GM18870 (cell line): ENCODE measurements around the gene SLC16A9.

Experiments
- ATAC-seq: cut with Tn5 transposase; IDR thresholded peaks from one replicate; pipeline ENCODE4 v1.9.1; 2021; ENCODE audit warnings: moderate library complexity; ENCODE audit not compliant: unreplicated experiment

SLC16A9 gene

DNA sequence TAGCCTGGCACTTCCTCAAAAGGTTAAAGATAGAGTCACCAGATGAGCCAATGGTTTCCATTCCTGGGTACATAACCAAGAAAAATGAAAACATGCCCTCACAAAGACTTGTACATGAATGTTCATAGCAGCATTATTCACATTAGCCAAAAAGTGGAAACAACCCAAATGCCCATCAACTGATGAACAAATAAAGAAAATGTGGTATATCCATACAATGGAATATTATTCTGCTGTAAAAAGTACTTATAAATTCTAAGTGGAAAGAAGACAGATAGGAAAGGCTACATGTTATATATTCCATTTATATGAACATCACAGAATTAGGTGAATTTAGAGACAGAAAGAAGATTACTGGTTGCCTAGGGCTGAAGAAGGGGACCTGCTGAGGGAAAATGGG is 10.7 kb upstream of the SLC16A9 start:
- no peak for ATAC-seq

DNA sequence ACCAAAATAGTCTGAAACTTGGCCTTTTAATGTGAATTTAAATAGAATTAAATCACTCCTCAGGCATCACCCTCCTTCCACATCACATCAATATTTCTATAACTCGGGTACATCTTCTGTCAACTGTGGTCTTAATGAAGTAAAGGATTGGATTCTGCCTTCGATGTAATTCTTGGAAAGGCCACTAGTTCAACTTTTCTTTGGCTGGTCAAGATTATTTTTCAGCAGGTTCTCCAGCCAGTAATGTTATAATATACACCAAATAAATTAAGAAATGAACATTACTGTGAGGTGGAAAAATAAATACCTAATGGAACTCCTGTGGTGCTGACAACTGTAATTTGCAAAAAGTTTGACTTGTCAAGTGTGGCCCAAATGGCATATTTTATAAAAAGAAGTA is 9.7 kb upstream of the SLC16A9 start:
- no peak for ATAC-seq

DNA sequence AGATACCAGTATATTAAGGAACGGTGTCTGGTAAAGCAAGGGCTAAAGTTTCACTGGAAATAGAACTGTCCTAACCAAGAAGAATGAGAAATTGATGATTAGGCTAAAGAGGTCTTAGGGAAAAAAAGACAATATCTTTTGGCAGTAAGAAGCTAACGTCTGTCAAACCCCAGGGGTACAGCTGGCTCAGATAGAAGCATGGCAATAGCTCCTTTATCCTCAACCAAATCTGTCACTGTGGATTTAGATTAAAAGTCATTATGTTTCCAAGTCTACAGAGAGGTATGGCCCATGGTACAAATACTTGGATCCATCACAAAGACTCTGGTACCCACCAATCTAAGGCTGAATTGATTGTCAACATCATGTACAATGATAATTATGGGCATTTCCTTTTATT is 8.6 kb upstream of the SLC16A9 start:
- no peak for ATAC-seq

DNA sequence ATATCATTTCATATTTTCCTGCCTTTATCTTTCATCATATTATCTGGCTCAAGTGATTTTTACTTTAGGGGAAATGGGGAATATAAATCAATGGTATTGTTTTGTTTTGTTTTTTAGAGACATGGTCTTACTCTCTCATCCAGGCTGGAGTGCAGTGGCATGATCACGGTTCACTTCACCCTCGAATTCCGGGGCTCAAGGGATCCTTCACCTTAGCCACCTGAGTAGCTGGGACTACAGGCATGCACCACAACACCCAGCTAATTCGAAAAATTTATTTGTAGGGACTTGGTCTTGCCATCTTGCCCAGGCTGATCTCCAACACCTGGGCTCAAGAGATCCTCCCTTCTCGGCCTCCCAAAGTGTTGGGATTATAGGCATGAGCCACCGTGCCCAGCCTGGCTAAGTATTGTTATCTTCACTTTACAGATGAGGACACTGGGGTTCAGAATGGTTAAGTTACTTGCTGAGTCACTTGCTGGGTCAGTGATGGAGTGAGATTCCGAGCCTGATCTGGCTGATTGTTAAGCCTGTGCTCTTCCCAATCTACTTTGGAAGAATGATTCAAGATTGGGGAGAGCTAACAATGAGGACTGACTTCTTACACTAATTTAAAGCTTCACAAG is 3.7 kb upstream of the SLC16A9 start:
- no peak for ATAC-seq

- ATAC-seq = no peak
Measured at GRCh38 chr10:59711871-59712494, 2.3 kb upstream of the SLC16A9 start.

GRCh38 chr10:59708816-59709394 is 745 bp downstream of the SLC16A9 start:
- ATAC-seq = no peak

DNA sequence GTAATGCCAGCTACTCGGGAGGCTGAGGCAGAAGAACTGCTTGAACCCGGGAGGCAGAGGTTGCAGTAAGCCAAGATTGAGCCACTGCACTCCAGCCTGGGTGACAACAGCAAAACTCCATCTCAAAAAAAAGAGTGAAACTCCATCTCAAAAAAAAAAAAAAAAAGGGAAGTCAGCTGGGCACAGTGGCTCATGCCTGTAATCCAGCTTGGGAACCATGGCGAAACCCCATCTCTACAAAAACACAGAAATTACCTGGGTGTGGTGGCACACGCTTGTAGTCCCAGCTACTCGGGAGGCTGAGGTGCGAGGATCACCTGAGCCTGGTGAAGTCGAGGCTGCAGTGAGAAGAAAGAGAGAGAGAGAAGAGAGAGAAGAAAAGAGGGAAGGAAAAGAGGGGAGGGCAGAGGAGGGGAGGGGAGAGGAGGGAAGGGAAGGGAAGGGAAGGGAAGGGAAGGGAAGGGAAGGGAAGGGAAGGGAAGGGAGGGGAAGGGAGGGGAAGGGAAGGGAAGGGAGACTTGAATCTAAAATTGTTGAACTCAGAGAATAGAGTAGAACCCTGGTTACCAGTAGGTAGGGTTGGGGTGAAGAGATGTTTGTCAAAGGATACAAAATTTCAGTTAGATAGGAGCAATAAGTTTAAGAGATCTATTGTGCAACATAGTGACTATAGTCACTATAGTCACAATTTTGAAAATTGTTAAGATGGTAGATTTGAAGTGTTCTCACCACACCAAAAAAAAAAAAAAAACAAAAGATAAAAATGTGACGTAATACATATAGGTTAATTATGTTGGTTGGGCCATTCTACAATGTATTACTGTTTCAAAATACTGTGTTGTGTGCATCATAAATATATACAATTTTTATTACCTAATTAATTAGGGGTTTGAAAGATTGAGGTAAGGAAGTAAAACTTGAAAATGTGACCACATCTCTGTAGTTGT is 2.5 kb downstream of the SLC16A9 start:
- no peak for ATAC-seq

- no peak for ATAC-seq
Measured at GRCh38 chr10:59705931-59706330, 3.7 kb downstream of the SLC16A9 start.

DNA sequence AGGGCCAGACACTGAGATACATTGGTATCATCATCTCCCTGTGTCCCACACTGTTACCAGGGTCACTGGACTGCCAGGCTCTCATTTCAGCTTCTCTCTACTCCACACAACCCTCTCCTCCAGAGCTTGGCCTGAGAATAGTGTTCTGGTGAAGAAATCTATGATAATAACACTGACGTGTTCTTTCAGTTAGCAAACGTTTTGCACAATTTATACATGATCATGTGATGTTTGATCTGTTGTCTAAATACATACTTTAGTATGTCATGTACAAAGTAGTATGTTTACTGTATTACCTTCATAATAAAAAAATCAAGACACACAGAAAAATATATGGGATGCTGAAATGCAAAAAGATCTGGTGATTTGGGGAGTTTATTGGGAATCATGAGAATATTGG is 5.0 kb downstream of the SLC16A9 start:
- no peak for ATAC-seq

DNA sequence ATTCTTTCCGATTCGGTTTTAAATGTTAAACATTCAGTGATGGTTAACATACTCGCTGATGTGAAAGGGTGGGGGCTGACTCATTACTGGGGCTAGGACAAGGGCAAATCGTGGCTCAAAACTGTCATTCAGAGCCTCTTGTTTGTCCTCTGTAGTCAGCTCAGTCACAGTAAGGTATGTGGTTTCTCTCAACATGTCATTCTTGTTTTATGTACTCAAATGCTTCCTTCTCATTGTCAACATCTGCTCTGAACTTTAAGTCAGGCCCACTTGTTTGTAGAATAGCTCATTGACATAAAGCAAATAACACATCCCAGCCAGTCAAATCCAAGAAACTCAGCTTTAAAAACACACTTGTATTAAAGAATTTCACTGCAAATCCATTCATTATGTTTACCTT is 7.3 kb downstream of the SLC16A9 start:
- ATAC-seq = no peak

DNA sequence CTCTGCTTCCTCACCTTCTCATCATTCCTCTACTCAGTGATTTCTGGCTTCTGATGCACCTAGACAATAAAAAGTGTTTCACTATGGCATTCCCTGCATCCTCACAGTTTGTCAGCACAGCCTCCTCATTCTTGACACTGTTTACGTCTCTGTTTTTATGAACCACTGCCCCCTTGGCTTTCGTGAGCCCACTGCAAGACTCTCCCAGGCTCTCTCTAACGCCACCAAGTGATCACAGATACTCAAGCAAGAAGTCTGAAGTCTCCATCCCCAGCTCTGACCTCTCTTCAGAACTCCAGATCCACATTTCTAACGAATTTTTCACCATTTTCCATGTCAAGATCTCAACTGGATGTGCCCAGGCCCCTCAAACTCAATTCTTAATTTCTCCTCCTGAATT is 8.9 kb downstream of the SLC16A9 start:
- no peak for ATAC-seq

GRCh38 chr10:59698326-59698725 is 11.3 kb downstream of the SLC16A9 start:
- ATAC-seq = no peak

- ATAC-seq = no peak
Measured at GRCh38 chr10:59695637-59696036, 14.0 kb downstream of the SLC16A9 start.

DNA sequence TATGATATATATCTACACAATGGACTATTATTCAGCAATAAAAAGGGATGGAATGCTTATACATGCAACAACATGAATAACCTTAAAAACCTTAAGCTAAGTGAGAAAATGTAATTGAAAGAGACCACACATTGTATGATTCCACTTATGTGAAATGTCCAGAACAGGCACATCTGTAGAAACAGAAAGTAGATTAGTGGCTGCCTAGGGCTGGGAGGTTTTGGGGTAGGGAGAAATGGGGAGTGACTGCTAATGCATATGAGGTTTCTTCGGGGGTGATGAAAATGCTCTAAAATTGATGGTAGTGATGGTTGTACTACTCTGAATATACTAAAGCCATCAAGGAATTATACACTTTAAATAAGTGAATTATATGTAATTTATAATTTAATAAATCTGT is 14.7 kb downstream of the SLC16A9 start:
- no peak for ATAC-seq

- no peak for ATAC-seq
Measured at GRCh38 chr10:59692113-59692512, 17.5 kb downstream of the SLC16A9 start.

GRCh38 chr10:59688921-59689351 is 20.7 kb downstream of the SLC16A9 start:
- no peak for ATAC-seq

GRCh38 chr10:59687657-59688056 is 22.0 kb downstream of the SLC16A9 start:
- ATAC-seq = no peak

- ATAC-seq = no peak
Measured at GRCh38 chr10:59684006-59684405, 25.6 kb downstream of the SLC16A9 start.

- no peak for ATAC-seq
Measured at GRCh38 chr10:59682986-59683937, 26.4 kb downstream of the SLC16A9 start.

GRCh38 chr10:59680199-59680598 is 29.5 kb downstream of the SLC16A9 start:
- no peak for ATAC-seq
